DND-41 (cell line): Measurements from ENCODE around the gene LY86.
A peak's percentile ranks its signal among the peaks of the same experiment; 100 is the strongest.

Experiments used
- ATAC-seq: fragments of 200-7000 bp; cut with Tn5 transposase; 3 replicates; pipeline ENCODE4 v1.9.1; 2021; ENCODE audit warnings: low read depth; ENCODE audit not compliant: insufficient read depth
- DNase-seq: peaks from one replicate; pipeline ENCODE4 v3.0.0-alpha.2; 2020
- H2AFZ ChIP-seq: 2 replicates; pipeline ENCODE4 v1.6.0; 2012; ENCODE audit warnings: low read depth, low read length
- H3K27ac ChIP-seq: 2 replicates; pipeline ENCODE4 v1.5.1; 2012; ENCODE audit warnings: low read length, inconsistent platforms
- H3K27me3 ChIP-seq: fragments of 200-600 bp; sonication (generic); 2 replicates; pipeline ENCODE4 v1.6.0; 2012; ENCODE audit warnings: low read length, mild to moderate bottlenecking, inconsistent platforms; ENCODE audit not compliant: insufficient read depth, poor library complexity
- H3K36me3 ChIP-seq: 2 replicates; pipeline ENCODE4 v1.5.1; 2012; ENCODE audit warnings: low read length, inconsistent platforms; ENCODE audit not compliant: insufficient read depth
- H3K4me1 ChIP-seq: 2 replicates; pipeline ENCODE4 v1.5.1; 2012; ENCODE audit warnings: mild to moderate bottlenecking, low read length; ENCODE audit not compliant: insufficient read depth
- H3K4me2 ChIP-seq: 2 replicates; pipeline ENCODE4 v1.6.0; 2012; ENCODE audit warnings: mild to moderate bottlenecking, moderate library complexity, low read length, inconsistent platforms; ENCODE audit not compliant: insufficient read depth
- H3K4me3 ChIP-seq, 2 experiments: fragments of 200-600 bp in 1 of 2; shearing (Covaris generic) in 1 of 2; 2 replicates each; pipeline ENCODE4 v1.5.1; 2012 to 2016; ENCODE audit warnings: inconsistent platforms in 2 of 2, low read length in 2 of 2, mild to moderate bottlenecking in 2 of 2, low read depth in 1 of 2, moderate library complexity in 1 of 2
- H3K79me2 ChIP-seq: 2 replicates; pipeline ENCODE4 v1.6.0; 2012; ENCODE audit warnings: low read length, inconsistent platforms; ENCODE audit not compliant: insufficient read depth
- H3K9ac ChIP-seq: 2 replicates; pipeline ENCODE4 v1.6.0; 2012; ENCODE audit warnings: low read depth, mild to moderate bottlenecking, inconsistent platforms, low read length, moderate library complexity
- H3K9me3 ChIP-seq: 2 replicates; pipeline ENCODE4 v1.5.1; 2012; ENCODE audit warnings: low read length, moderate library complexity, mild to moderate bottlenecking, inconsistent platforms; ENCODE audit not compliant: insufficient read depth, severe bottlenecking
- H4K20me1 ChIP-seq: 2 replicates; pipeline ENCODE4 v1.6.0; 2012; ENCODE audit warnings: low read length; ENCODE audit not compliant: insufficient read depth
- CTCF ChIP-seq: IDR thresholded peaks from 2 replicates; pipeline ENCODE4 v1.5.1; 2012; ENCODE audit warnings: borderline replicate concordance, low read length, moderate library complexity, mild to moderate bottlenecking; ENCODE audit not compliant: poor library complexity, severe bottlenecking; ENCODE audit errors: extremely low read depth
- EZH2 ChIP-seq: IDR thresholded peaks from 3 replicates; pipeline ENCODE4 v1.6.1; 2012; ENCODE audit warnings: borderline replicate concordance, low read depth, mild to moderate bottlenecking, moderate library complexity, low read length, inconsistent platforms; ENCODE audit not compliant: severe bottlenecking

LY86 gene

GRCh38 chr6:6655805-6656251 is 67.3 kb downstream of the LY86 start:
- ATAC-seq (no peak), DNase-seq (no peak)
- Histone ChIP-seq H3K4me3 (no peak overlapping the region), H3K27ac (peak overlapping the region; percentile 90), H3K9ac (peak overlapping the region; percentile 44; the same call in 1 of the 2 replicates), H3K4me2 (no peak overlapping the region), H3K4me1 (peaks cover 71% of the 10 kb centered on the region), H3K9me3 (no peaks in the 10 kb centered on the region), H3K79me2 (no peaks in the 10 kb centered on the region), H4K20me1 (no peaks in the 10 kb centered on the region; the same call in 1 of the 2 replicates), H3K27me3 (no peaks in the 10 kb centered on the region), H3K36me3 (no peaks in the 10 kb centered on the region), H2AFZ (no peak overlapping the region)
- TF ChIP-seq CTCF = no peak
- TF ChIP-seq EZH2 = no peak

- no peaks in the 10 kb centered on the region for H3K27me3 ChIP-seq
- H3K36me3 ChIP-seq = no peaks in the 10 kb centered on the region
- H3K4me3 ChIP-seq = no peak overlapping the region
- H3K4me2 ChIP-seq = no peak overlapping the region
- no peaks in the 10 kb centered on the region for H3K79me2 ChIP-seq
- H2AFZ ChIP-seq = no peak overlapping the region
- peak overlapping the region; percentile 90; the same call in 1 of the 2 replicates for H3K27ac ChIP-seq
- ATAC-seq (no peak), DNase-seq (peak; percentile 33)
- TF ChIP-seq CTCF (no peak), EZH2 (no peak)
- H3K4me1 ChIP-seq = peaks cover 71% of the 10 kb centered on the region
- no peaks in the 10 kb centered on the region; the same call in 1 of the 2 replicates for H4K20me1 ChIP-seq
- H3K9me3 ChIP-seq = no peaks in the 10 kb centered on the region
- H3K9ac ChIP-seq = no peak overlapping the region
Measured at GRCh38 chr6:6656287-6656686, 67.8 kb downstream of the LY86 start.

GRCh38 chr6:6657085-6657819 is 68.7 kb downstream of the LY86 start:
- Histone ChIP-seq H3K27ac (peak overlapping the region; percentile 85), H3K36me3 (no peaks in the 10 kb centered on the region), H3K4me2 (no peak overlapping the region), H3K4me1 (peaks cover 77% of the 10 kb centered on the region), H2AFZ (no peak overlapping the region), H3K4me3 (no peak overlapping the region), H3K79me2 (no peaks in the 10 kb centered on the region), H3K27me3 (no peaks in the 10 kb centered on the region), H4K20me1 (no peaks in the 10 kb centered on the region; the same call in 1 of the 2 replicates), H3K9me3 (no peaks in the 10 kb centered on the region), H3K9ac (no peak overlapping the region)
- peak; percentile 30 for DNase-seq
- TF ChIP-seq CTCF = no peak
- no peak for TF ChIP-seq EZH2
- no peak for ATAC-seq
